T47D (cell line): ENCODE data around the gene THYN1.
"Not testable (repeated sequence)": the region's sequence is repeated elsewhere in the genome, so short reads cannot be mapped to it uniquely, and the experiment has no call there.

Source experiments
- DNase-seq, 2 experiments: peaks; one replicate each; pipeline versions ENCODE4 v3.0.0 to v3.0.0-alpha.2; 2011 to 2012; ENCODE audit warnings: low read depth in 1 of 2, low spot score in 1 of 2
- JUND ChIP-seq: IDR thresholded peaks from 2 replicates; pipeline ENCODE4 v1.6.1; 2012; ENCODE audit warnings: low read depth
- in situ Hi-C: cut with HindIII; loops from 2 replicates; pipeline ENCODE4 v1.10.0; 2016; ENCODE audit warnings: low sequenced_read_pairs, low pct_unique_long_range_greater_than_20kb

THYN1 gene

DNA sequence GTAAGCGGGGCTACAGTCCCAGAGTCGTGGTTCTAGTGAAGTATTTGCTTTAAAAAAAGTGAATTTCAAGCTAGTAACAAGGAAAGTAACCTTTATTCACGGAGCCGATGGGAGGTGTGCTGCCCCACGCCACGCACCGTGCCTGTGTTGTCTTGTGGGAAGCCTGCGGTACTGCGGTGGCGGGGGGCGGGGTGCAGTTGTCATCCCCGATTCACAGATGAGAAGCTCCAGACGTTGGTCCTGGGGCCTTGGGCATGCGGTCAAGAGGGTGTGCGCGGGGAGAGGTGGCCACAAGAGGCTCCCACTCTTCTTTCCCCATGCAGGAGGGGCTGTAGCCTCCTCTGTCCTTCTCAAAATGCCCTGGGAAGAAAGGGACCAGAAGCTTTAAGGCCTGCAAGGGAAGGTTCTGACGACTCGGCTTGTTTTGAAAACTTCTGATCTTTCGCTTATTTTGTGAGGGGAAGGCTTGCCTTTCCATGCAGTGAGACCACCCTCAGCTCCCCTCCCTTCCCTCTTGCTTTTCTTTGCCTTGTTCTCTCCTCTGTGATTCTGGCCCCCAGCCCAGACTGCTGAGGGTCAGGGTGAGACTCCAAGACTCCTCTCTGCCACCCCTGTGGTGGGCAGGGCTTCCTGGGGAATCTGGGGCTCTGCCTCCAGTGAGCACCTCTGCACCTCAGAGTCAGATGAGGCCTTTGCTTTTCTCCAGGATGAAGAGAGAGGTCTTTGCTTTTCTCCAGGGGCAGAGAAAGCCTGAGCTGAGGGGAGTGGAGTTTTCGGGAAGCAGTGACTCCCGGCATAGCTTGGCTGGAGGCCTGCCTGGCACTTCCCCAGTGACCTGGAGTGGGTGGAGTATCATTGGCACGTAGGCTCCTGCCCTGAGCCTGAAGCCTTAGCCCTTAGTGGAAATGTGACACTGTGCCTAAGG lies 29.2 kb upstream of the THYN1 start:
- TF ChIP-seq JUND: no peak
- peak in 1 of 2 experiments; percentile 52 for DNase-seq
- in situ Hi-C loops: no loop called here

DNA sequence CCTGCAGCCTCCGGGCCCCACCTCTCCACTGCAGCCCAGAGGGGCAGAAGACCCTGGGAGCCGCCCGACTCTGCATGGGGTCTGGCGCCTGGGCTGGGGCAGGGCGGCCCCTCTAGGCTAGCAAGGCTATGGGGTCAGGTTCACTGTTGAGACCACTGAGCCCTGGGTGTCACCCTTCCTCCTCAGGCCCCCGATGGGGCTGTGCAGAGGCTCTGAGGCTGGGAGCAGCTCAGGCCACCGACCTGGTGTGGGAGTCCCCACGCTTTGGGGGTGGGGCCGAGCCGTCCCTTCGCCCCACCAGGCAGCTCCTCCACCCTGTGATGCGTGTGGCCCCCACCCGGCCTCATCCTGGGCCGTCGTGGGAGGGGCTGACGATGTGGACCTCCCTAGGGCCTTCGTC lies 28.5 kb upstream of the THYN1 start:
- DNase-seq, in situ Hi-C loops: not testable (repeated sequence)

DNA sequence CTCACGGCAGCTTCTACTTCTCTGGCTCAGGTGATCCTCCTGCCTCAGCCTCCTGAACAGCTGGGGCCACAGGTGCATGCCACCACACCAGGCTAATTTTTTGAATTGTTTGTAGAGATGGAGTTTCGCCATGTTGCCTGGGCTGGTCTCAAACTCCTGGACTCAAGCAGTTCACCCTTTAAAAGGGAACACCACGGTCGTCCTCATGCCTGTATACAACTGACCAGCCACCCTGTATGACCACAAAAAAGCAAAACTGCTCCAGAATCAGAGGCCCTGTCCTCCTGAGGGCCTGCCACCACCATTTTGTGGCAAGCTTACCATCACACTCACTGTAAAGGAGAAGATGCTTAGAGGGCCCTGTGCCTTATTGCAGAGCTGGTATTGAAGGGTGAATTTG lies 25.2 kb upstream of the THYN1 start:
- no peak for DNase-seq
- in situ Hi-C loops: no loop called here
- TF ChIP-seq JUND: no peak

DNA sequence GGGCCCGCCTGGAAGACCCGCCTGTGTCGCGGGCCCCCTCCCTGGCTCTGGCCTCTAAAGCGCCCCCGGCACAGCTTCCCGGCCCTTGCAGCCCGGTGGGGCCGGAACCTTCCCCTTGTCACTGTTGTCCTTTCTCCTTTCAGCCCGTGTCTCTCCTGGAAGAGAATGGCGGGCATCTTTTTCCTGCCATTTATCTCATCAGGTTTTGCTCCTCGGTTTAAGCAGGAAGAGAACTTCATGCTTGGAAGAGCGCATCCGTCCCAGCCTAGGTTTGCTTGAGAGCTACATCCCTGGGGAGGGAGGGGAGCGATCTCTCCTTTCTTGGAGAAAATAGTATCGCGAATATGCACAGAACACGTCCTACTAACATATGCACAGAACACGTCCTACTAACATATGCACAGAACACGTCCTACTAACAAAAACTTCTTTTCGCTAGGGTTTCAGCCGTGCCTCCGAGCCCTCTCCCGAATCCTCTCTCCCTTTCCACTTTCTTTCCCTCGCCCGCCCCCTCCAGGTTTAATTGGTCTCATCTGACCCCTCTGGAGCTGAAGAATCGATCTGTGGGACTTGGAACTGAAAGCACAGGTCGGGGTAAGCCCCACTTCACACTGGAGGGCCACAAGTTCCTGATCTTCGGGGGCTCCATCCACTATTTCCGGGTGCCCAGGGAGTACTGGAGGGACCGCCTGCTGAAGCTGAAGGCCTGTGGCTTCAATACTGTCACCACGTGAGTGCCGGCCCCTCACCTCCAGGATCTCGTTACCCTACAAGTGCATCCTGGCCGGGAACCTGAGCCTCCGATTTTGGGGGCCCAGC lies 24.2 kb upstream of the THYN1 start:
- in situ Hi-C loops: no loop called here
- no peak for TF ChIP-seq JUND
- DNase-seq: no peak

DNA sequence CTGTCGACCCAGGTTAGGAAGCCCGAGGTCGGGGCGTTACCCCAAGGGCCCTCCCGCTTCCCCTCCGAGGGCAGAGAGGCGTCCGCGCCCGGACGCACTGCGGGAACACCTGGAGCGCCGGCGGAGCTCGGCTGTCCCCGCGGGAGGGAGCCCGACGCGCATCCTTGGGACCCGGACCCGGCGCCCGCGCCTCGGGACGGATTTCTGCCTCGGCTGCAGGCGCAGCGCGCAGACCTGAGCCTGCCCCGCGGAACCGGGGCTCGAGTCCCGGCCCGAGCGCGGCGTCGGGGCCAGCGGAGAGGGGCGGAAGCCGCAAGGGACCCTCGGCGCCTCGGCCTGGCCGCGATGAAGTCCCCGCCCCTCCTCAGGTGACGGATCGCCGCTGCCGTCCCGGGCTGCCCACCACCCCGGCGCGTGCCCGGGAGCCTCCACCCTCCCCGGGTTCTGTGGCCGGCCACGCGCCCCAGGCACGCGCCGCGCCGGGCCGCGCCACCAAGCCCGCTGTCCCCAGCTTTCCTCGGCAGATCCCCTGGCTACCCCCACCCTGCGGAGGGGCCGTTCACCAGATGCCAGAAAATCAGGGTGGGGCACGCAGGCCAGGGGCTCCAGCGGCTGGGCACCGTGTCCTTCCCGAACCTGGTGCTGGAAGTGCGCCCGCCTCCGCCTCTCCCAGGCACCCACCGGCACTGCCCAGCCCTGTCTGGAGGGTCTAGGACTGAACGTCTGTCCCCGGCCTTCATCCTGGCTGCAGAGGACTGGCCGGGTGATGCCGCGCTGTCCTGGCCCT lies 23.4 kb upstream of the THYN1 start:
- in situ Hi-C loops: no loop called here
- TF ChIP-seq JUND: no peak
- DNase-seq: no peak

DNA sequence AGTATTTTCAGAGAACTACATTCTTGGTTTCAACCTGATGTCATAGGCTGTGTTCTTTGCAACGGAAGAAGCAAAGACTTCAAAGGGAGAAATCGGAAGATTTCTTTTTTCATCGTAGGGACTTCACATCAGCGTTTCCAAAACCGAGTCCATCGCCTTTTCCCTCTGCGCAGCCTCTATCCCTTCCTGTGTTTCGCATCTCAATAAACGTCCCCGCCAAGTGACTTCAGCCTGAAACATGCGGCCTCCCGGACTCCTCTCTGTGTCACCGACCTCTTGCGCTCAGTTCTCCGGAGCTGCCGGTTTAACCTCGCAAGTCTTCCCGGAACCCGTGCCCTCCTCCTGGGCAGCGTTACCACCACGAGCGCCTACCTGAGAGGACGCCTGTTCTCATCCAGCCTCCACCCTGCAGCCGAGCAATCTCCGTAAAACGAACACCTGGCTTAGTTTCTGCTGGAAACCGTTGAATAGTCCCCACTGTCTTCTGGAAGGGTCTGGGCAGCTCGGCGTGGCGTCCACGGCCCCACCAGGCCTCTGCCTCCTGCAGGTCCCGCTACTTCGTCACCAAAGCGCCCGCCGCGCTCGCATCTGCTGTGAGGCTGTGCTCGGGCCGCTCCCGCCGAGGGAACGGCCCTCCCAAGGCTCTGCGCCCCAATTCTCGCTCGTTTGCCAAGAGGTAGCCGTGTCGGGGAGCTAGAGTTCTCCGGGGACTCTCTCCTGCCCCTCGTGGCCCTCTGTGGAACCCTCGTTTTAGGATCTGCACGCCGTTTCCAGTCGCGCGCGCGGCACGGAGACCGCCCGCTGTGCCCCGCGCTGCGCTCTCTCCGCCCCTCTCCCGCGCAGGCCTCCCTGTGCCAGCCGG lies 22.6 kb upstream of the THYN1 start, which contains the start of gene GLB1L3:
GLB1L3 (plus strand) TSS at position 846 of the 862 bp plus-strand sequence. CDS start 362 bp downstream, outside the sequence.
- no peak for TF ChIP-seq JUND

DNA sequence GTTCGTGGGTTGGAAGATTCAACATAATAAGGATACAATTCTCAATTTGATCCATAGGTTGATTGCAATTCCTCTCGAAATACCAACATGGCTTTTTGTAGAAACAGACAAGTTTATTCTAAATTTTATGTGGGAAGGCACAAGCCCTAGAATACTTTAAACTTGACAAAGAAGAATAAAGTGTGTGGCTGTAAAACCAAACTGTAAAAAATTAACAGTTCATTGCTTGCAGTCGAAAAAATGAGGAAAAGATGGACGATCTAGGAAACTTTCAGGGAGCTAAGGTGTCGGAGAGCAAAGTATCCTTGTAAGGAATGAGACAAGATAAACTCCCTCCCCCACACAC lies 22.0 kb upstream of the THYN1 start:
- TF ChIP-seq JUND: no peak
- in situ Hi-C loops: no loop called here
- DNase-seq: no peak

More for the DNA sequence above, 22.6 kb upstream of the THYN1 start, which contains the start of gene GLB1L3:
- no peak for DNase-seq
- in situ Hi-C loops: no loop called here

DNA sequence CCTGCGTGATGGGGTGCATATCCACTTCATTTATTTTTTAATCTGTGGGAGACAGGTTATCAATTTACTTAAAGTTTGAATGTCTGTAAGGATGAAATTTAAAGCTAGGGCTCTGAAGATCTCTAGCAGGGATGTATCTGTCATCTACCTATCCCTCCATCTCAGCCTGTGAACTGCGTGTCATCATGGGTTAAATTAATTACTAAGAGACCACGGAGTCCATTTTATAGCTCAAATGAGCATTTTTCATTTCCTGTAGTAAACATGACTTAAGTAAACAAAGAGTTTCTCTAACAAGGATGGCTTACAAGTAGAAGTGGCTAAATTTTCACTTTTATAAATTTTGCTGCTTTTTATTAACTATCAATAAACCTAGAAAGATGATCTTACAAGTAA lies 20.2 kb upstream of the THYN1 start:
- in situ Hi-C loops: no loop called here
- DNase-seq: no peak

DNA sequence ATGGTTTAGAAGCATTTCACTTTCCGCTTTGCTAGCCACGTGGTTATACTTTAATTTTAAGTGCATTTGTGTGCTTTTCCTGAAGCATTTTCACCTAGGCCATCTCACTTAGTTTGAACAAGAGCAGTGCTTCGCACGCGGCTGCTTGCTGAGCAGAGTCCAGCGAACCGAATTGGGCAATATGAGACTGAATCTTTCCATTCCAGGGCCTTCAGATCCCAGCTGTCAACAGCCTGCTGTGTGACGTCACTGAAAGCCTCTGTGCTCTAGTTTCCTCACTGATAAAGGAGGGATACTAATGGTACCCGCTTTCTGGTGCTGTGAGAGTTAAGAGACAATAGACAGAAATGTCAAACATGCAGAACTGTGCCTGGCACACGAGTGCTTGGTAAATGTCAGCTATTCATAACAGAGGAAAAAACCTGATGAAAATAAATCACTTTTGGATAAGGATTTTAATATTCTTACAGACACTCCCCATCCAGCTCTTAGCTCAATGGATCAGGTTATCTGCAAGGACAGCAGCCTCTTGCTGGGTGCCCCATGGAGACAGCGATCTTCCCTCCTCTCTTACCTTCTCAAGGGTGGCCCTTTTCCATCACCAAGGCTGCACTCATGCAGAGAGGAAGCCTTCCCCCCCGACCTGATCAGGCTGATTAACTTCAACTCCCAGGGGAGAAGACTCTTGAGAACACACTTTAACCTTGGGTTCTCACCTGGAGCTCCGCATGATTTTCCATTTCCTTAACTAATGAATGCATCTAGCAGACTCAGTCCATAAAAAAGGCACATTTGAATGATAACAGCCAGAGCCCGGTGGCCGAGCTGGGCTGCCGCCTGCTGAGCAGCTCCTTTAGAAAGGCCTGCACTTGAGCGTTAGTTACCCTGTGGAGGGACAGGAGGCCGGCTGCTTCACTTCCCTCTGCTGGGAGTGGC lies 19.5 kb upstream of the THYN1 start:
- TF ChIP-seq JUND: no peak
- in situ Hi-C loops: no loop called here
- no peak for DNase-seq

More for the DNA sequence above, 20.2 kb upstream of the THYN1 start:
- no peak for TF ChIP-seq JUND

DNA sequence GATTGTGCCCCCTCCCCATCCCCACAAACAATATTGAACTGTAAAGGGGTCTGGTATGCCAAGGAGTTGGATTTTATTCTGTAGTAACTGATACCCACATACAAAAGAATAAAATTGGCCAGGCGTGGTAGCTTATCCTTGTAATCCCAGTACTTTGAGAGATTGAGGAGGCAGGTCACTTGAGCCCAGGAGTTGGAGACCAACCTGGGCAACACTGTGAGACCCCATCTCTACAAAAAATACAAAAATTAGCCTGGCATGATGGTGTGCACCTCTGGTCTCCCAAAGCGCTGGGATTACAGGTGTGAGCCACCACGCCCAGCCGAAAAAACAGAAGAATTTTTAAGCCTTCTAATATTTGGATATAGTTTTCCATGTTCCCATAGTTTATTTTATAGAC lies 18.8 kb upstream of the THYN1 start:
- in situ Hi-C loops: no loop called here
- TF ChIP-seq JUND: no peak
- DNase-seq: no peak
